Lower leg skin (tissue), 4 donors: ENCODE results near the gene ATAD3C. TPM values are rescaled to one million over a fixed set of nuclear protein-coding genes. Genes with fewer than 3 reads are reported as not detected.

ENCODE experiments used
- DNase-seq, 2 donors: peaks; one replicate each; pipeline ENCODE4 v3.0.0-alpha.2; 2019; ENCODE audit warnings: low spot score in 2 of 2
- H3K4me3 ChIP-seq: fragments of 200-600 bp; sonication (generic); 2 replicates; pipeline ENCODE4 v1.5.1; 2017; ENCODE audit warnings: mild to moderate bottlenecking, low read depth; ENCODE audit not compliant: poor library complexity, severe bottlenecking
- CTCF ChIP-seq, 3 donors: fragments of 450-650 bp; IDR thresholded peaks; one replicate each; pipeline ENCODE4 v1.5.1; 2016; ENCODE audit warnings: antibody characterized with exemption in 3 of 3, mild to moderate bottlenecking in 3 of 3, moderate library complexity in 2 of 3
- POLR2A ChIP-seq, 2 donors: fragments of 450-650 bp; IDR thresholded peaks; one replicate each; pipeline ENCODE4 v1.6.1; 2016 to 2017; ENCODE audit warnings: antibody characterized with exemption in 2 of 2, mild to moderate bottlenecking in 1 of 2, moderate library complexity in 1 of 2
- WGBS, 2 donors: methylation state at CpG; one replicate each; pipeline ENCODE4 v1.1.5; 2018; 5-methylcytosine and 5-hydroxymethylcytosine counted together
- intact Hi-C: fragments of 100-400 bp; cut with DNase I; formaldehyde crosslinking; loops from one replicate; pipeline ENCODE4 v1.15.0; 2023; ENCODE audit warnings: low total_unique reads
- total RNA-seq, 4 donors: library from RNA; depleted of rRNA; stranded (reverse); fragments of >200 nt; gene quantifications; one replicate each; pipeline ENCODE4 v1.1.0, GENCODE V29; 2016

ATAD3C gene
- total RNA-seq, 4 donors from 2014 or later = 0.17 to 2.1 (median 0.63) TPM

- WGBS, 2 donors = 67 to 81% methylated on average over 7 to 11 of the region's 11 CpGs
- no peak for DNase-seq
- no peak overlapping the region for H3K4me3 ChIP-seq
- no peak for TF ChIP-seq CTCF (IDR thresholded peaks at IDR 0.05)
- TF ChIP-seq POLR2A (IDR thresholded peaks at IDR 0.05) = no peak
- intact Hi-C loops = no loop called here
Observed at GRCh38 chr1:1437904-1438376, 11.5 kb upstream of the ATAD3C start.

GRCh38 chr1:1438531-1439381 lies 10.7 kb upstream of the ATAD3C start:
- DNase-seq = no peak
- no peak overlapping the region for H3K4me3 ChIP-seq
- WGBS, 2 donors = 93 to 96% methylated on average over 34 to 45 of the region's 45 CpGs
- intact Hi-C loops = no loop called here
- no peak for TF ChIP-seq CTCF (IDR thresholded peaks at IDR 0.05)
- no peak for TF ChIP-seq POLR2A (IDR thresholded peaks at IDR 0.05)

GRCh38 chr1:1439546-1440261 lies 9.8 kb upstream of the ATAD3C start:
- H3K4me3 ChIP-seq = no peak overlapping the region
- intact Hi-C loops = no loop called here
- no peak for DNase-seq
- TF ChIP-seq CTCF (IDR thresholded peaks at IDR 0.05) = no peak
- WGBS, 2 donors = 88 to 90% methylated on average over 53 to 78 of the region's 82 CpGs

- no peak overlapping the region for H3K4me3 ChIP-seq
- 67 to 73% methylated on average over 19 to 20 of the region's 26 CpGs for whole genome bisulfite sequencing, 2 donors
- DNase-seq = no peak
- TF ChIP-seq CTCF (IDR thresholded peaks at IDR 0.05) = no peak
- no peak for TF ChIP-seq POLR2A (IDR thresholded peaks at IDR 0.05)
- intact Hi-C loops = no loop called here
Observed at GRCh38 chr1:1440262-1441001, 9.1 kb upstream of the ATAD3C start.

GRCh38 chr1:1441002-1441888 lies 8.2 kb upstream of the ATAD3C start:
- no peak overlapping the region for H3K4me3 ChIP-seq
- DNase-seq = no peak
- intact Hi-C loops = no loop called here
- WGBS, 2 donors = 24 to 33% methylated on average over 7 to 20 of the region's 29 CpGs
- TF ChIP-seq CTCF (IDR thresholded peaks at IDR 0.05) (no peak), POLR2A (IDR thresholded peaks at IDR 0.05) (no peak)
